TTC549 (cell line): ENCODE results near the gene CSKMT.
"Not testable (repeated sequence)": the region's sequence is repeated elsewhere in the genome, so short reads cannot be mapped to it uniquely, and the experiment has no call there.

ENCODE experiments used
- FAIRE-seq: peaks from 2 replicates; lab custom pipeline; 2012; peaks lifted over from hg19 to GRCh38; lab: Jason Lieb, UNC

CSKMT gene

GRCh38 chr11:62689421-62690183 lies 24.5 kb downstream of the CSKMT start, which contains the start of gene LRRN4CL:
Gene LRRN4CL, minus strand, starts transcription at chr11:62689530. Its CDS starts 1,022 bp downstream, at chr11:62688508.
- FAIRE-seq = no peak

GRCh38 chr11:62693624-62694023 lies 28.5 kb downstream of the CSKMT start:
- FAIRE-seq = not testable (repeated sequence)

GRCh38 chr11:62694455-62695167 lies 29.5 kb downstream of the CSKMT start:
- no peak for FAIRE-seq

GRCh38 chr11:62702246-62702645 lies 37.1 kb downstream of the CSKMT start:
- no peak for FAIRE-seq

GRCh38 chr11:62703921-62704320 lies 38.8 kb downstream of the CSKMT start:
- FAIRE-seq = not testable (repeated sequence)

- FAIRE-seq = no peak
Observed at GRCh38 chr11:62705413-62705812, 40.3 kb downstream of the CSKMT start.

GRCh38 chr11:62705880-62706849 lies 41.1 kb downstream of the CSKMT start:
- FAIRE-seq = no peak

GRCh38 chr11:62706850-62707247 lies 41.7 kb downstream of the CSKMT start:
- FAIRE-seq = no peak

- FAIRE-seq = no peak
Observed at GRCh38 chr11:62707277-62707861, 42.3 kb downstream of the CSKMT start, which contains the start of the genes BSCL2 and GNG3. Gene BSCL2, minus strand, starts transcription at chr11:62707424. Its CDS starts 229 bp downstream, at chr11:62707195. Gene GNG3, plus strand, starts transcription at chr11:62707676. Its CDS starts 620 bp downstream, at chr11:62708296.

- no peak for FAIRE-seq
Observed at GRCh38 chr11:62708392-62708791, 43.3 kb downstream of the CSKMT start.

GRCh38 chr11:62708793-62709192 lies 43.7 kb downstream of the CSKMT start:
- no peak for FAIRE-seq

GRCh38 chr11:62709247-62710000 lies 44.3 kb downstream of the CSKMT start:
- FAIRE-seq = peak; percentile 89

- no peak for FAIRE-seq
Observed at GRCh38 chr11:62710001-62710345, 44.9 kb downstream of the CSKMT start.

GRCh38 chr11:62712276-62712812 lies 47.2 kb downstream of the CSKMT start:
- FAIRE-seq = no peak

GRCh38 chr11:62712861-62713260 lies 47.7 kb downstream of the CSKMT start:
- FAIRE-seq = no peak

- FAIRE-seq = no peak
Observed at GRCh38 chr11:62713343-62713742, 48.2 kb downstream of the CSKMT start.

GRCh38 chr11:62715150-62716130 lies 50.3 kb downstream of the CSKMT start:
- FAIRE-seq = no peak

- no peak for FAIRE-seq
Observed at GRCh38 chr11:62716206-62716605, 51.1 kb downstream of the CSKMT start.

GRCh38 chr11:62716816-62717215 lies 51.7 kb downstream of the CSKMT start:
- no peak for FAIRE-seq
